ENCODE data around the gene RMP24.
A peak's percentile ranks its signal among the peaks of the same experiment; 100 is the strongest.
"Not testable (repeated sequence)": the region's sequence is repeated elsewhere in the genome, so short reads cannot be mapped to it uniquely, and the experiment has no call there.

RMP24 gene

DNA sequence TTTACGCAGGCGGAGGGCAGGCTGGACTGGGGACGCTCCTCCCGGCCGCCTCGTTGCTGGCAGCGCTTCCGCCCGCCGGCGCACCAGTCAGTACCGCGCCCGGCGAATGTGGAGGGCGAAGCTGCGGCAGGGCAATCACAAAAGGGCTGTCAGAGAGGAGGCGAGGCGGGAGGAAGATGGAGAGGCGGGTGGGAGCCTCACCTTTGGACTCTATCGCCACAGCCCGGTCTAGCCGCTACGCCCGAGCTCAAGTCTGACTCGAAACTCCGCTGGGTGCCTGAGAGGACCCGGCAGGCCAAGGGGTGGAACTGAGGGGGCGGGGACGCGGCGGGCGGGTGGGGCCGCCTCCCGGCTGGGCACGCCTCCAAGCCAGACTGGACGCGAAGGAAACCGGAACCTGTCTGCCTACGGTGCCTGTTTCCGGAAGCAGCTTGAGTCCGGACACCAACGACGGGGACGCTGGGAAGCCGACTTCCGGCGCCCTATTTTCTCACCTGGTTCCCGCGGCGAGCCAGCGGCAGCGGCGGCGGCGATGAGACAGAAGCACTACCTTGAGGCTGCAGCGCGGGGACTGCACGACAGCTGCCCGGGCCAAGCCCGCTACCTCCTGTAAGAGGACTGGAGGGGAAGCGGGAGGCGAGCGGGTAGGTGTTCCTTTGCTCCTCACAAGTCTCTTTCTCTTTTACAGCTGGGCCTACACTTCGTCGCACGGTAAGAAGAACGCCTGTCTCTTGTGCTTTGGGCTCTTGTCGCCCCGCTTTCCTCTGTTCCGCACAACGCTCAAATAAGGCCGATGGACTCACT lies at the start of gene RMP24:
RMP24 (plus strand) TSS at position 483 of the 804 bp plus-strand sequence.
- DNase-seq (ENCODE audit: low read depth, low spot score) = peak; percentile 87

DNA sequence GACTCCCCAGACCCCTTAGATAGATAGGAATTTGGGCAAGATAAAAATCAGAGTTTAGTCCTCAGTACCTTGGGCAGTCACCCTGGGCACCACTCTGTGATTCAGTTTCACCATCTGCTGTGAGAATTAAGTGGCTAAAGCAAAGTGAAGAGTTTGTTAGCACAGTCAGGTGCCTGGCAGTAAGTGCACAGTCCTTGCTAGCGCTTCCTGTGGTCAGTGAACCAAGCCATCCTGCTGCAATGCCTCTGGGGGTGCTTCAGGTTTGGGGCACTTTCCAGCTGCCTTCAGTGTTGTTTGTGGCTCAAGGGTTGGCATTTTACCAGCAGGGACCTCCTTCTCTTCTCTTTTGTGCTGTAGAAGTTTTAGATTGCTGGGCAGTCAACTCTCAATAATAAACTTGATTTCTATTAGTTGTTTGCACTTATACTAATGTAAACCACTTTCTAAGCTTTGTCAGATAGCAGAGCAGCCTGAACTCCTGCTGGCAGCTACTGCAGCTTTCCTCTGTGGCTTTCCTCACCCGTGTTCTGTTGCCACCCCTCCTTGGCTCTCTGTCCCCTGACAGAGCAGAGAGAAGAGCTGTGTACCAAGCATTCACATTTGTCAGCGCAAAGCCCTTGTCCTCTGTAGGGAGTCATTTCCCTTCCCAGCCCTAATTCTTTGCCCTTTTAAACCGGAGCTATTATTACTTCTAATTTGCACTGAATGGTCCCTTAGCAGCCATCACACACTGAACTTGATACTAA lies 48.4 kb upstream of the RMP24 start:
- DNase-seq (ENCODE audit: low read depth, low spot score) = no peak

DNA sequence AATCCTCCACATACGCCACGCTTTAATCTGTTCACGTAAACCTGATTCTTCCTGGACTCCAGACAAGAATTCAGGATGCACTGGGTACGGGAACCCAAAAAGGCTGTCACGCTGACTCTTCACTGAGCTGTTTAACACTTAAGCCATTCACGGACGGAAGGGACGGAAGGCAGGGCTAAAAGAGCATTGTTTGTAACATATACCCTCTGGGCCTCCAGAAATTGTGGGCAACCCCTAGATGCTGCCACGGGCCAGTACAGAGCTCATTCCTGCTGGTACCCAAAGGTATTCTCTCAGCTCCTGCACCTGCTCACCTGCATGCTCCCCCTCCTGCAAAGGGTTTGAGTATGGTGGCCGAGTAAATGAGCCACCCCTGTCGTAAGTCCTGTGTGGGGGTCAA lies 45.6 kb upstream of the RMP24 start:
- no peak for DNase-seq (ENCODE audit: low read depth, low spot score)

DNA sequence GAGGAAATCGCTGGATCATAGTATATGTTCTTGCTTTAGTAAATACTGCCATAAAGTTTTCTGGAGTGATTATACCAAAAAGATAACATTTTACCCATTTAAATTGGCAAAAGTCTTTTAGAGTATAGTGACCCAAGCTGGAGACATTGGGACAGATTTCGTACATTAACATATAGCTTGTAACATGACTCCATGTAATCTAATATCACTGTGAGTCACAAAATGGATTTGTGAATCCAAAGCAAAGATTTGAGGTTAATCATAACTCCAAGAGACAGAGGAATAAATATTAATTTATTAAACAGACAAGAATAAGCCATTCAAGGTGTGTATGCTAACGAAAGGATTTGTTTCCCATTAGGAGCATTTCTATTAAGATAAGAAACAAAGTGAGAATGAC lies 45.0 kb upstream of the RMP24 start:
- DNase-seq (ENCODE audit: low read depth, low spot score) = no peak

DNA sequence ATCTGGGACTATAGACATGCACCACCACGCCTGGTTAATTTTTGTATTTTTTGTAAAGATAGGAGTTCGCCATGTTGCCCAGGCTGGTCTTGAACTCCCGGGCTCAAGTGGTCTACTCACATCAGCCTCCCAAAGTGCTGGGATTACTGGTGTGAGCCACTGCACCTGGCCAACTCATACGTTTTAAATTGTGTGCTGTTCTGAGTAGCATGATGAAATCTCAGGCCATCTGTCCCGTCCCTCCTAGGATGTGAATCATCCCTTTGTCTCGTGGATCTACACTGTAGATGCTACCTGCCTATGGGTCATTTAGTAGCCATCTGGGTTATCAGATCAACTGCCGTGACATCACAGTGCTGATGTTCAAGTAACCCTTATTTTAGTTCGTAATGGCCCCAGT lies 38.5 kb upstream of the RMP24 start:
- no peak for DNase-seq (ENCODE audit: low read depth, low spot score)

DNA sequence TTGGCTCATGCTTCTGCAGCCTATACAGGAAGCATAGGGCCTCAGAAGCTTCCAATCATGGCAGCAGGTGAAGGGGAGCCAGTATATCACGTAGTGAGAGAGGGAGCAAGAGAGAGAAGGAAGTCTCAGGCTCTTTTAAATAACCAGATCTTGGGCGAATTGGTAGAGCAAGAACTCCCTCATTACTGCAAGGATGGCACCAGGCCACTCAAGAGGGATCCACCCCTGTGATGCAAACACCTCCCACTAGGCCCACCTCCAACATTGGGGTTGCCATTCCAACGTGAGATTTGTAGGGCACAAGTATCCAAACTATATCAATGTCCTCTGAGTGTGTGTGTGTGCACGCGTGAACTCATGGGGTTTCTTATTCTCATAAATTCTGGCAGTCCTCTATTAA lies 37.6 kb upstream of the RMP24 start:
- no peak for DNase-seq (ENCODE audit: low read depth, low spot score)

DNA sequence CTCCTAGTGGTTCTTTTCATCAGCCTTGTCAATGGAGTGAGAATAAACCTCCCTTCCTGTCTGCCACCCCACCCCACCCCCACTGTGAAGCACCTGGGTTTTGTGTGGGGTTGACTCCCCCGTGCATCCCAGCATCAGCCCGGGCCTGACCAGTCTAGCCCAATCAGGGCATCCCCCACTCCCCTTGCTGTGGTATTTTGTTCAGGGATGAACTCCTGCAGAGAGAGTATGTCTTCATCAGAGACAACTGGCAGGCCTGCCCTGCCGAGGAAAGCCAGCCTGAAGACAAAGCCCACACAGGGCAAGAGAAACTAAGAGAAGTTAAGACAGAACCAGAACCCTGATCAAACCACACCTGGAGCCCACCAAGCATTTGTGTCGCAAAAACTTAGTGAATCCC lies 36.7 kb upstream of the RMP24 start:
- no peak for DNase-seq (ENCODE audit: low read depth, low spot score)

DNA sequence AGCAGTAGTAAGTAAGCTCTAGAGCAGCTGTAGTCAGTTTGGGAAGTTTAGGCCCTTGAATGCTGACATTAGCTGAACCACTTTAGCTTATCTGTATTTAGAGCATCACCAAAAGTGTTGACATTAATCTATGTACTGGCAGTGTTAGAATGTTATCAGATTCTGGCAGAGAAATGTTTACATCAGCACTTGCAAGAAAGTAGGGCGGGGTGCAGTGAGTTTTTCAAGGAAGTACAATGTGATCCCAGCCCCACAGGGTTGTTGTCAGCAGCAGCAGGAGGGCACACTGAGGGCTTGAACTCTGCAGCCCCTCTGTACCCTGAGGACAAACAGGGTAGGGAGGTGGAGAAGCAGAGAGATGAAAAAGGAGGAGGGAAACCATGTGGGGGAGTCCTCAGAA lies 35.5 kb upstream of the RMP24 start:
- DNase-seq (ENCODE audit: low read depth, low spot score) = no peak

DNA sequence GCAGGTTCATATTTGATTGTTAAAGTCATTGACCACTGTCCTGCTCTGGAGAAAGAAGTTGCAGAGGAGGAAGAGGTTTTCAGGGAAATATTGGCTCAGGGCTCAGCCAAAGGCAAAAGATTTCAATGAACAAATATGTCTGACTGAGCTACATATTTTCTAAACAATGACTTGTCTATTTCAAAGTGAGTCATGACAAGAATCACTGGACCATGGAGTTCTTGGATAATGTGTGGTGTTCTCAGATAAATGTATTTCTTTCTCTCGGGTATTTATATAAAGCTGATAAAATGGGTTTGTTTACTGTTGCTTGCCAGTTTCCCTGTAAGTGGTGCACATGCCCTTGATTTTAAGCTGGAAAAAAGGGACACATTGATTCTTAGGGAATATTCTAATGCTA lies 34.3 kb upstream of the RMP24 start:
- no peak for DNase-seq (ENCODE audit: low read depth, low spot score)

DNA sequence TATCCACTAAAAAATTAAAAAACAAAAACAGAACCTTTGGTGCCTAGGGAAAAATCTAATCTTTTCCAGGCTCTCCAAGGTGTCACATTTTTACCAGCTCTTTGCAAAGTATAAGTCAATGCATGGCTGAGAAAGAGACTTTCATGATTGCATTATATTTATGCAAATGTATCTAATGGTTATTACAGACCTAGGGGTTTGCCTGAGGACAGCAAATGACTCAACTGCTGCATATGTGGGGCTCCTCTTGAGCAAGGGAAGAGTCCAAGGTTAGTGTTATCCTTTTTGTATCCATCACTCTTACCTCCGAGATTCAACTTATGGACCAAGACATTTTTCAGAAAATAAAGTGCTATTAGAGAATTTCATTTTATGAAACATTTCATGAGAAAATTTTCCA lies 33.9 kb upstream of the RMP24 start:
- DNase-seq (ENCODE audit: low read depth, low spot score) = no peak

DNA sequence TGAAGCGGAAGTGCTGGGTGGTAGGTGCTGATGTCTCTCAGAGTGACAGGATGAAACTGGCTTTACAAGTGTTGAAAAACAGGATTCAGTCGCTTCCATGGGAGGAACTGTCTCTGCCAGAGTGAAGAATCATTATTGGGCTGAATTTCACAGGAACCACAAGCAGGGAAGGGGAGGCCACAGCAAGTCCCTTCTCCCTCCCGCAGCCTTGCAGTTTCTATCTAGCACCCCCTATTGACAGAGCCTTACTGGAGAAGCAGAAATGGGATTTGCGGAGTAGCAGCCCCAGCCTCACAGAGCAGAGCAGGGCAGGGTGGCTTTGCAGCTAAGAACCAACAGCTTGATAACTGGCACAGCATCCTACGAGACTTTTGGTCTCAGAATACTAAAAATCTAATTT lies 33.3 kb upstream of the RMP24 start:
- DNase-seq (ENCODE audit: low read depth, low spot score) = no peak

DNA sequence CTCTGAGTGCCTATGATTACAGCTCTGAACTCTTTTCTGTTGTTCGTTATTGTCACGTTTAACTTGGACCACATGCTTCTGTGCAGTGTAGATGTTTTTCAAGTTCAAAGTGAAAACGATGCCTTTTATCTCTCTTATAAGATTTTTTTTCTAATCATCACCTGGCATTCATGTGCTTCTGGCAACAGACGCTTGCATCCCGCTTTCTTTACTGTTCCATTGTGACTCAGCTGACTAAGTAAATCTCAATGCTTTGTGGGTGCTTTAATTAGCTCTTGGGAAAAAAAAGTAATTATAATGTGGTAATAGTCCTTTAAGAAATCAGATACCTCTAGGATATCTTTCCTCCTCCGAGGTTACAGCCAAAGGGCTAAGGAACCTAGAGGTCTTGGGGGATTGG lies 31.2 kb upstream of the RMP24 start:
- no peak for DNase-seq (ENCODE audit: low read depth, low spot score)

DNA sequence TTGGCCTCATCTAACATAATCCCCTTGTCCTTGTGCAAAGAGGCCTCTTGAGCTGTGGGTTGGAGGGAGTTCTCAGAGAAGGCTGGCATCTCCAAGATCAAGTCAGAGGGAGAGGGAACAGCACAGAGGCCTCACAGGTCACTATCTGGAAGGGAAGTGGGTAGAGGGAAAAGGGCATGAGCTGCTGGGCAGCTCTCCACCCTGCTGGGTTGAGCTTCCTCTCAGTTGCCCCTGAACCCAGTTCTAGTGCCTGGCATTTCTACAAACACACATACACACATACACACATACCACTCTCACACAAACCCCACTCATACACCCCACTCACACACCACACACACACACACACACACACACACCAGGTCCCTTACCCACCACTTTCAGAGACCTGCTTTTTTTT lies 30.3 kb upstream of the RMP24 start:
- DNase-seq (ENCODE audit: low read depth, low spot score) = no peak

DNA sequence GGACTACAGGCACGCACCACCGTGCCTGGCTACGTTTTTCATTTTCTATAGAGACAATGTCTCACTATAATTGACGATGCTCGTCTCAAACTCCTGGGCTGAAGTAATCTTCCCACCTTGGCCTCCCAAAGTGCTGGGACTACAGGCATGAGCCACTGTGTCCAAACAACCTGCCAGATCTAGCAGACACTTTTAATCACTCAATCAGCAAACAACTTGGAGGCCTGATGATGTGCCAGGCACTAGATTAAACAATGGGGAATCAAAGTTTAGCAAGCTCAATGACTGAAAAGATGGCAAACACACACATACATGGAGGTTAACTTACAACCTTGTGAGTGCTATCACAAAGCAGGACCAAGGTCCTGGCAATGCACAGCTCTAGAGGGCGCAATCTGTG lies 29.8 kb upstream of the RMP24 start:
- no peak for DNase-seq (ENCODE audit: low read depth, low spot score)

DNA sequence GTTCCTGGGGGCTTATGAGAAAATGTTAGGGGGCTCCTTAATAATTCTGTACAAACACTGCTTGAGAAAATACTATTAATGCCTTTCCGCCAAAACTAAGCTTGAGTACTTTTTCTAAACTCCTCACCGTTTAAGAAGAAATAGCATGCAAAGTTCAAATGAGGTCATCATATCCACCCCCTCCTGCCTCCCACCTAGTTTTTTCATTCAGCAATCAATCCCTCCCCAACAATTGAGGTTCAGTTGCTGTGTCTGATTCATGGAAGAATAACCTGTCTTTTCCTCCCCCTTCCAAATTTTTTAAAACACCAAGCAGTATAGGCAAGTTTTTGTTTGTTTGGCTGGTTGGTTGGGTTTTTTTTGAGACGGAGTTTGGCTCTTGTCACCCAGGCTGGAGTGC lies 24.4 kb upstream of the RMP24 start:
- no peak for DNase-seq (ENCODE audit: low read depth, low spot score)

DNA sequence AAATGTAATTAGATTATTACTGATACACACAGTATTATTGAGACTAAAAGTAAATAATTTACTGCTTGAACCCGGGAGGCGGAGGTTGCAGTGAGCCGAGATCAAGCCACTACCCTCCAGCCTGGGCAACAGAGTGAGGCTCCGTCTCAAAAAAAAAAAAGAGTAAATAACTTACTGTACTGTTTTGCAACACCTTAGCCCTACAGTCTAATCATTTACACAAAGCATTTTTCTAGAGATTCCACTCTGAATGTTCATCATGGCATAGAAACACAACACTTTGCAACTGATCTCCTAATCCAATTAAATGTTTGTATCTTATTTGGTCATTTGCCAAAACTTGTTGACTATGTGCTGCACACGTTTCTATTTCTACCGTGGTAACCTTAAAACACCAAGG lies 23.4 kb upstream of the RMP24 start:
- DNase-seq (ENCODE audit: low read depth, low spot score) = no peak

DNA sequence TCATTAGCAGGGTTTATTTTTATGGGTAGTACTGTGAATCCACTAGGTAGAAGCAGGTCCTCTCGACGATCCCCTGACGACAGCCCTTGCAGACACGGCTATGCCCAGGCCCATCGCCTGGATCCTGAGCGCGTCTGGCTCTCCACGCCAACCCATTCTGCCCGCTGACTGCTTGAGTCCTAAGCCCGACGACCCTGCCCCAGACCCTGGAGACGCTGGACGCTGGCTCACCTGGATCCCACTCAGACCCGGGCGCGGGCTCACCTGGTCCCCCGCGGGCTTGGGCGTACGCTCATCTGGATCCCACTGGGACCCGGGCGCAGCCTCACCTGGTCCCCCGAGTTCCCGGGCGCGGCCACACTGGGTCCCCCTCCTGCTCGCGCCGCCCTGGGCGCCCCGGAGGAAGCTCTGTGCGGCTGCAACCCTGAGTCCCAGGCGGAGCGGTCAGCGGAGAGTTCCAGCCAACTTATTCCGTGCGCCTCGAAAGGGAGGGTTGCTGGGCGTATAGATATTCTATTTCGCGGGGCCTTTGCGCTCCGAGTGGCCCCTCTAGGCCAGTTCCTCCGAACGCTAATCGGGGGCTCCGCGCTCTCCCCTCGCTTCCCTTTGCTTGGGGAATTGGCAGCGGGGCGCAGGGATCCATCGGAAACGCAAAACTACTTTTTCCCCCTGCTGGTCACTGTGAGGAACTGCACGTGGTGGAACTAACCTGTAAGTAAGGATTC lies 22.4 kb upstream of the RMP24 start:
- DNase-seq (ENCODE audit: low read depth, low spot score) = no peak

DNA sequence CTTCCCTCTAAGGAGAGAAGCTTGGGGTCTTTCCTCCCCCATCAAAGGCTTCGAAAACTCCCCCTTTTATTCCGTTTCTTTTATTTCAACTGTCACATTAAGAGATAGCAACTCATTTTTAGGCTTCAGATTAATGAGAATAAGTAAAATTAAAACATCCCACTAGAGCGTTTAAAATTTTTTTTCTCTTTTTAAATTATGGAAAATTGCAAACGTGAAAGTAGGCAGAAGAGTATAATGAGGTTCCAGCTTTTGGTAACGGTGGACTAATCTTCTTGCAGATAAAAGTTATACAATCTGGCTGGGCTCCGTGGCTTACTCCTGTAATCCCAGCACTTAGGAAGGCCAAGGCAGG lies 21.9 kb upstream of the RMP24 start:
- DNase-seq (ENCODE audit: low read depth, low spot score) = no peak

DNA sequence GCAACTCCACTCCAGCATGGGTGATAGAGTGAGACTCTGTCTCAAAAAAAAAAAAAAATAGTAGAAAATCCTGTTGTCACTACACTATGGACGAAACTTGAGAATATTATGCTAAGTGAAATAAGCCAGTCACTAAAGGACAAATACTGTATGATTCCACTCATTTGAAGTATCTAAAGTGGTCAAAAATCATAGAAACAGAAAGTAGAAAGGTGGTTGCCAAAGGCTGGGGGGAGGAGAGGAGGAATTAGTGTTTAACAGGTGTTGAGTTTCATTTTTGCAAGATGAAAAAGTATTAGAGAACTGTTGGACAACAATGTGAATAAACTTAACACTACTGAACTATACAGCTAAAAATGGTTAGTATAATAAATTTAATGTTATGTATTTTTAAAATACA lies 18.8 kb upstream of the RMP24 start:
- no peak for DNase-seq (ENCODE audit: low read depth, low spot score)

DNA sequence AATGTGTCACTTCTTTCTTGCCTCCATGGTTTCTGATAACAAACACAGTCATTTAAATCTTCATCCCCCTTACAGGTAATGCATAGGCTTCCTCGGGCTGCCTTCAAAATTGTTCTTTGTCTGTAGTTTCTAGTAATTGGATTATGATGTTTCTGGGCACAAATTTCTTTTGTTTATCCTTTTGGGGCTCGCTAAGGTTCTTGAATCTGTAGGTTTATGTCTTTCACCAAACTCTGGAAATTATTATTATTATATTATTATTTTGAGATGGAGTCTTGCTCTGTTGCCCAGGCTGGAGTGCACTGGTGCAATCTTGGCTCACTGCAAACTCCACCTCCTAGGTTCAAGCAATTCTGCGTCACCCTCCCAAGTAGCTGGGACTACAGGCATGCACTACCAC lies 16.3 kb upstream of the RMP24 start:
- no peak for DNase-seq (ENCODE audit: low read depth, low spot score)

DNA sequence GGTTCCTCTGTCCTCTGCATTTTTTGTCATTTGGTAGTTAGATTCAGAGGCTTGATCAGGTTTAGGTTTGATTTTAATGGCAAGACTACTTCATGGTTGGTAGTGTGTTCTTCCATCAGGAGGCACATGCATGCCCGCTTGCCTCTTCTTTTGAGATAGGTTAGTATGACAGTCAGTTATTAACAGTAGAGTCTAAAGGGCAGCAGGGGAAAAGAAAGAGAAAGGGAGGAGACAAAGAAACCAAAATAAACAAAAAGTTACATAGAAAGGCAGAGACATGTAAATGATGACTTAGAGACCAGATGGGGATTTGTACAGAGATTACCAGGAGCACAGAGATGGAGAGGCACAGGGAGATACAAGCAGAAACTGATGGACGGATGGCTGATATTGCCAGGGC lies 10.2 kb upstream of the RMP24 start:
- DNase-seq (ENCODE audit: low read depth, low spot score) = no peak

DNA sequence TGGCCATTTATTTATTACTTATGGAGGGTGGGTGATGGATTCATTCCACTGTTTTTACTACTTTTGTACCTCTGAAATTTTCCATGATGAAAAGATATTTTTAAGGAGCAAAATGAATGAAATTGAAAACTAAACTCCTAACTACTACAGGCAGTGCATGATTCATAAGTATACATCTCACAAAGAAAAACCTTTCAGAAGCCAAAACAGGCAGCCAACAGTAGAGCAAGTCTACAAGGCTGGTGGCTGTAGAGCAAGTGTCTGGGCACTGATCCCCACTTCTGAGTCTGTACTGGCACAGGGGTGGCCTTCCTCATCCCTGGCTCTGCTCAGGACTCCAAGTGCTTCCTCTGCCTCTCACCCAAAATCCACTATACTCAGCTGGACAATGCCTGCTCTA lies 8.2 kb upstream of the RMP24 start:
- no peak for DNase-seq (ENCODE audit: low read depth, low spot score)

DNA sequence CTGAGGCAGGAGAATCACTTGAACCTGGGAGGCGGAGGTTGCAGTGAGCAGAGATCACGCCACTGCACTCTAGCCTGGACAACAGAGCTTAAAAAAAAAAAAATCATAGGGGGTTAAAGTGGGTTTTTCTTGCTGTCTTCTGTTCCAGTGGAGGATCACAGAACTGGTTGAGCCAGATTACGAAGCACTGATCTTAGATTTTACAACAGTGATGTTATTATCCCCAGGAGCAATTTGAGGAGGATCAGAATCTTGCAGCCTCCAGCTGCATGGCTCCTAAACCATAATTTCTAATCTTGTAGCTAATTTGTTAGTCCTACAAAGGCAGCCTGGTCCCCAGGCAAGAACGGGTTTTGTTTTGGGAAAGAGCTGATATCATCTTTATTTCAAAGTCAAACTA lies 4.6 kb upstream of the RMP24 start:
- not testable (repeated sequence) for DNase-seq (ENCODE audit: low read depth, low spot score)
